GM18505 (cell line): ENCODE data around the gene CGN.

ENCODE experiments used
- ATAC-seq: cut with Tn5 transposase; IDR thresholded peaks from one replicate; pipeline ENCODE4 v1.9.1; 2021; ENCODE audit not compliant: unreplicated experiment
- POLR2A ChIP-seq: IDR thresholded peaks from 4 replicates; pipeline ENCODE4 v1.6.1; 2011; ENCODE audit warnings: borderline replicate concordance; ENCODE audit not compliant: insufficient read depth, insufficient read length; ENCODE audit errors: extremely low read depth

Gene CGN, protein sequence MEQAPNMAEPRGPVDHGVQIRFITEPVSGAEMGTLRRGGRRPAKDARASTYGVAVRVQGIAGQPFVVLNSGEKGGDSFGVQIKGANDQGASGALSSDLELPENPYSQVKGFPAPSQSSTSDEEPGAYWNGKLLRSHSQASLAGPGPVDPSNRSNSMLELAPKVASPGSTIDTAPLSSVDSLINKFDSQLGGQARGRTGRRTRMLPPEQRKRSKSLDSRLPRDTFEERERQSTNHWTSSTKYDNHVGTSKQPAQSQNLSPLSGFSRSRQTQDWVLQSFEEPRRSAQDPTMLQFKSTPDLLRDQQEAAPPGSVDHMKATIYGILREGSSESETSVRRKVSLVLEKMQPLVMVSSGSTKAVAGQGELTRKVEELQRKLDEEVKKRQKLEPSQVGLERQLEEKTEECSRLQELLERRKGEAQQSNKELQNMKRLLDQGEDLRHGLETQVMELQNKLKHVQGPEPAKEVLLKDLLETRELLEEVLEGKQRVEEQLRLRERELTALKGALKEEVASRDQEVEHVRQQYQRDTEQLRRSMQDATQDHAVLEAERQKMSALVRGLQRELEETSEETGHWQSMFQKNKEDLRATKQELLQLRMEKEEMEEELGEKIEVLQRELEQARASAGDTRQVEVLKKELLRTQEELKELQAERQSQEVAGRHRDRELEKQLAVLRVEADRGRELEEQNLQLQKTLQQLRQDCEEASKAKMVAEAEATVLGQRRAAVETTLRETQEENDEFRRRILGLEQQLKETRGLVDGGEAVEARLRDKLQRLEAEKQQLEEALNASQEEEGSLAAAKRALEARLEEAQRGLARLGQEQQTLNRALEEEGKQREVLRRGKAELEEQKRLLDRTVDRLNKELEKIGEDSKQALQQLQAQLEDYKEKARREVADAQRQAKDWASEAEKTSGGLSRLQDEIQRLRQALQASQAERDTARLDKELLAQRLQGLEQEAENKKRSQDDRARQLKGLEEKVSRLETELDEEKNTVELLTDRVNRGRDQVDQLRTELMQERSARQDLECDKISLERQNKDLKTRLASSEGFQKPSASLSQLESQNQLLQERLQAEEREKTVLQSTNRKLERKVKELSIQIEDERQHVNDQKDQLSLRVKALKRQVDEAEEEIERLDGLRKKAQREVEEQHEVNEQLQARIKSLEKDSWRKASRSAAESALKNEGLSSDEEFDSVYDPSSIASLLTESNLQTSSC

DNA sequence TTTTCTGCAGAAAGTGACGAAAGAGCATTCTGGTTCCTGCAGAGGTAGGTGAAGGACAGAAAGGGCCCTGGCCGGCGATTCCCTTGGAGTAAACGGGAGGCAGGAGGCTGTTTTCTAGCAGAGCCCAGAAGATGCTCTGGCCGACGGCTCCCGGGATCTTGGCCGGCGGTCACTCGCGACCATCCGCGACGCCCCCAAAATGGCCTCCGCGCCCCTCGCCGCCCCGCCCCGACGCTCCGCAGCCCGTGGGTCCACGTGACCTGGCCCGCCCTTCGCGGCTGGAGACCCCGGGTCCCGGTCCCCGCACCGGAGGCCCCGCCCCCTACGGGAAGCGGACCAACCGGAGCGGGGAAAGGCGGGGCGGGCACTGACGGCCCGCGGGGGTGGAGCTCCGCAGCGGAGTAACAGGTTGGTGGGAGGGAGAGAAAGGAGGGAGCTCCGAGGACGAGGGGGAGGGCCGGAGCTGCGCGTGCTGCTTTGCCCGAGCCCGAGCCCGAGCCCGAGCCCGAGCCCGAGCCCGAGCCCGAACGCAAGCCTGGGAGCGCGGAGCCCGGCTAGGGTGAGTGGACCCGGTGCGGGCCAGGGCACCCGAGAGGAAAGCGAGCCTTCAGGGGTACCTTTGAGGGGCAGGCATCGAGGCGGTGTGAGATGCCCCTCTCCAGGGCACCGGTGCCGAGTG is at the start of gene CGN:
CGN (plus strand) TSS at position 431 of the 679 bp plus-strand sequence. CDS start 7,133 bp downstream, outside the sequence.
- peak; percentile 74 for ATAC-seq
- TF ChIP-seq POLR2A, result no peak

DNA sequence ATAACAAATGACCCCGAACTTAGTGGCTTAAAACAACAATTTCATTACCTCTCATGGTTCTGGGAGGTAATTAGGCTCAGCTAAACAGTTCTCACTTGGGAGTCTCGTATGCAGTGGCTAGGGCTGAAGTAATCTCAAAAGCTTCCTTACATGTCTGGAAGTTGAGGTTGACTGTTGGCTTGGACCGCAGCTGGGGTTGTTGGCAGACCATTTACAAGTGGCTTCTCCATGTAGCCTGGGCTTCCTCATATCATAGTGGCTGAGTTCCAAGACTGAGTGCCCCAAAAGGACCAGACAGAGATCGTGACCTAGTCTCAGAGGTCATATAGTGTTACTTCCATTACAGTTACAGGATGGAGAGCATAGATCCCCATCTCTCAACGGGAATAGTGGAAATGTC is 49.5 kb upstream of the CGN start:
- no peak for ATAC-seq
- no peak for TF ChIP-seq POLR2A

DNA sequence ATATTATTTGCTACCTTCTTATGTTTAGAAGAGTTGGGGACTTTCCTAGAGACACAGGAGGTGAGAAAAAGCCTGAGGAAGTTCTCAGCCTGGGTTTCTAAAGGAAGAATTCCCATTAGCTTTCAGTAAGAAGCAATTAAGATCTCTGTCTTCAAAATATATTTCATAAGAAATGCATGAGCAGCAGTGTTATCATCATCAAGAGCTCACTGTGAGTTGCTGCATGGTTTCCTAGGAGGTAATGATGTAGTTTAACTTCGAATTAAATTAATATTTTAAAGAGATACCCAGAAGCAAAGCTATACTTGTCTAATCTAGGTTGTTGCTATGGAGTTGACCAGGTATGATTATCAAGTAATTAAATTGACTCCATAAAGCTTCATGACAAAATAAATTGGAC is 46.2 kb upstream of the CGN start:
- ATAC-seq, result no peak
- no peak for TF ChIP-seq POLR2A

DNA sequence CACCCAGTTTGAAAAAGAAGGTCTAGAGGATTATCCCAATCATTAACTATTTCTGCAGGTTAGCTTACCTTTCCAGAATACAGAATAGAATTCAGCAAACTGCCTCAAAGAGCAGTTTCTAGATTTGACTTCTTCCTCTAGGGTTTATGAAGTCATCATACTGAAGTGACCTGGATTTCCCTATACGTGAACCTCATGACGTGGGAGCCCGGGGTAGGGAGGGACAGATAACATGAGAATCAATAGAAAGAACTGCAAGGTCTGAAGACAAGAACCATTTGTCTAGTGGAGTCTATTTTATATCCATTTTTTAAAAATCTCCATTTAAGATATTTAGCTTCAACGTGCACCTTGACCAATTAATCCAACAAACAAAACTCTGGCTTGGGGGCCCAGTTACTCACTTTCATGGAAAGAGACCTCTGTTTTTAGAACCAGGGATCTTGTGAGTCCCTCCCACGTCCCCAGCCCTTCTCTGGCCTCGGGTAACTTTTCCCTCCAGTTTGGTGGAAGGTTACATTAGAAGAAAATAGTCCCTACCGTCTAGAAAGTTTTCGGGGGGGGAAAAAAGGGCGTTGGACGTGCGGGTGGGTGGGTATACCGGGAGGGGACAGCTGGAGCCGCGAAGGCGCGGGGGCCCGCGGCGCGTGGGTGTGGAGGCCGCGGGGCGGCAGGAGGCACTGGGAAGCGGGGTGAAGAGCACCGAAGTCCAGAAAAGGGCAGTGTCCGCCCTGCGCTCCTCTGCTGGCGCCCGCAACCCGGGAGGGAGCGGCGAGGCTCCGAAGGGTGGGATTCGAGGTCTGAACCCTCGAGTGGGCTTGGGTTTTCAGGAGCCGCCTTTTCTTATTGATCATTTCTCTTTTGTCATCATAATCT is 38.1 kb upstream of the CGN start:
- no peak for ATAC-seq
- no peak for TF ChIP-seq POLR2A

DNA sequence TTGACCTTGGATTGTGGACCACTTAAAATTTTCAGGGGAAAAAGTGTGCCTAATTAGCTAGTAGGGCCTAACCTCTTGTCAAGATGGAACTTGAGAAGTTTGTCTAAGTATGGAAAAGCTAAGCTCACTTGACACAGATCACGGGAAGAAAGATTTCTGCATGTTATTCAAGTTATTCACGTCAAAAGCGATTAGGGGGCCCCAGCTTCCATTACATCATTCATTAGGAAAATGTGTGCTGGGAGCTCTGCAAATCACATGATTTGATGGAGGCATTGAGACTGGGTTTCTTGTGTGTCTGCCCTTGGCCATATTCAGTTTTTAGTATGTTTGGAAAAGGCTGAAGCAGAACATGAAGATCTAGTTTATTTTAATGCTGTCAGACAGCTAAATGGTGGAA is 36.4 kb upstream of the CGN start:
- TF ChIP-seq POLR2A, result no peak
- ATAC-seq, result peak; percentile 12

DNA sequence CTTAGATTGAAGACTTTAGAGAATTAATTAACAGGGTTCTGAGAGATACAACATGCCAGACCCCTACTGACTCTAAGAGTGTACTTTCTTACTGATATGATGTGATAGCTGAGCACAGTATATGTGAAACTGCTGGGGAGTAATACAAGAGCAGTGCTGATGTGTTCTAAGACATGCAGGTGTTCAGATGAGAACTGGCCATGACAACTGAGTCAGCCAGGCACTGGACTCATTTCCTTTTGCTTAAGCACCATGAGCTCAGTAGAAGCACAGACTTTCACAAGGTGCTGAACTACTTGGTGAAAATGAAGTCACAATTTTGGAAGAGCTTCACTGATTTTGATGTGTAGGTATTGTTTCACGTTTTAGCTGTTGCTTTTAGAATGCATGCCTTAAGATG is 36.0 kb upstream of the CGN start:
- ATAC-seq, result peak; percentile 72
- no peak for TF ChIP-seq POLR2A

DNA sequence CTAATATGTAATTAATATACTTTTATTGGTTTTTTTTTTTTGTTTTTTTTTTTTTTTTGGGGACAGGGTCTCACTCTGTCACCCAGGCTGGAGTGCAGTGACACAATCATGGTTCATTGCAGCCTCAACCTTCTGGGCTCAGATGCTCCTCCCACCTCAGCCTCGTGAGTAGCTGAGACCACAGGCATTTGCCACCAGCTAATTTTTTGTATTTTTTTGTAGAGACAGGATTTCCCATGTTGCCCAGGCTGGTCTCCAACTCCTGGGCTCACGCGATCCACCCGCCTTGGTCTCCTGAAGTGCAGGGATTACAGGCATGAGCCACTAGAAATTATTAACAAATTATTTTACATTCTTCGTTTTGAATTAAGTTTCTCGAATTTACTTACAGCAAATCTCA is 35.1 kb upstream of the CGN start:
- TF ChIP-seq POLR2A, result no peak
- no peak for ATAC-seq

DNA sequence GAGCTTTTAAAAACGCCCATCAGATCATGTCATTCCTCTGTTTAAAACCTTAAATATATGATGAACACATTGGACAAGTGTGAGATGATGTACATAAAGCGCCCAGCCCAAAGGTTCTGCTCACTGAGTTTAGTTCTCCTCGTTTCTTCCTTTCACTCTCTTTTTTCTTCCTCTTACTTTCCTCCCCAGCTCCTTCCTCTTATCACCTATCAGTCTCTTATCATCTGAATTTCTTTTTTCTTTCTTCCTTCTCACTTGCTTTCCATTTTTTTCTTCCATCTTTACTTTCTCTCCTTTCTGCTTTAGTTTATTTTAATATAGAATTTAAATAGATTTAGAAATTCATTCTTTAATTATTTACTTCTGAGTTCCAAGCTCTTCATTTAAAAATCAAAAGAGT is 34.1 kb upstream of the CGN start:
- no peak for ATAC-seq
- no peak for TF ChIP-seq POLR2A

DNA sequence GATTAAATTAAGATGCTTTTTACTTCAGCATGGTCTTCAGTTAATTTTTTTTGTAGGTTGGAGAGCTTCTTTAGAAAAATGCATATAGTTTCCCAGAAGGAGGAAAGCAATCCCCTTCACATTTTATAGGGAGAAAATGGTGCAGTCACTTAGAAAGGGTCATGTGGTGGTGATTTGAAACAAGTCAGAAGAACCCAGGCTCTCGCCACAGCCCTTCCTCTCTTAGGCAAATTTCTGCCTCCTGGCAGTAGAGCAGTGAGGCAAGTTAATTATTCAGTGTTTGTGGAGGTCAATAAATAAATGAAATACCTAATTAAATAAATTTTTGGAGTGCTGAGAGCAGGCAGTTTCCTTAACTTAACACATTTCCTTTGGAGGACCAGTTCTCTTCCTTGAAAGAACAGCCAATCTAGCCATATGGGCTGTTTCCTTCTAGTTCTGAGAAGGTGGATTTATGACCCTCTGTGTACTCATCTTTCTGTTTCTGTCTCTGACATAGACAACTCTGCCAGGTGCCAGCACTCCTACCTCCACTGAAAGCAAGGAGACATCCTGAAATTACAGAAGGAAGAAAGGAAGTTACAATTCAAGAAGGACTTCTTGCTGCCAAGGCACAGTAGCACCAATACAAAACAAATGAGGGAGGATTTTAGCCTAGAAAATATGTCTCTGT is 32.9 kb upstream of the CGN start:
- no peak for ATAC-seq
- TF ChIP-seq POLR2A, result no peak

DNA sequence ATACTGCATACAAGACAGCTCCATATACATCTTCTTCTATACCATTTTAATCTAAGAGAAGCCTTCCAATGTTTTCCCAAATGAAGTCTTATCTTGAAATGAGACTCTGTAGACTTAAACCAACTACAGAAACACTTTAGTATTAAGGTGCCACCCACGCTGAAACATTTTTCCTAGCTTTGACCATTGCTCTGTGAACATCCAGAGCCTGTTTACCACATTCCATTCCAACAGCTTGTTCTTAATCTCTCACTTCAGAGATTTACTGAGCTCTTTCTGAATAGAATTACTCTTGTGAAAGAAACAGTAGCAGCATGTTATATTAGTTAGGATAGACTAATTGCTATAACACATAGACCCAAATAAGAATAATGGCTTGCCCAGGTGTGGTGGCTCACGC is 32.3 kb upstream of the CGN start:
- ATAC-seq, result no peak
- no peak for TF ChIP-seq POLR2A

DNA sequence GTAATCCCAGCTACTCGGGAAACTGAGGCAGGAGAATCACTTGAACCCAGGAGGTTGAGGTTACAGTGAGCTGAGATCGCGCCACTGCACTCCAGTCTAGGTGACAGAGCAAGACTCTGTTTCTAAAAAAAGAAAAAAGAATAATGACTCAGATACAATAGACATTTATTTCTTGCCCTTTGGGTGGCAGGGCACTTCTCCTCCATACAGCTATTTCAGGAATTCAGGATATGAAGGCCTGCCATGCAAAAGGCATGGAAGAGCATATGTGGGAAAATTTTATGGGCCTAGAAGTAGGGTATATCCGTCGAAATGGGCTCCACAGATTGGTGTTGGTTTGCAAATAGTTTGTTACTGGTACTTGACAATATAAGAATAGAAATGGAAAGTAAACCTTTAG is 31.7 kb upstream of the CGN start:
- TF ChIP-seq POLR2A, result no peak
- no peak for ATAC-seq
